ENCODE measurements around the gene FAM163B.

The FAM163B gene

GRCh38 chr9:133609311-133610098, at the start of gene FAM163B:
Gene FAM163B (minus strand): TSS chr9:133609389. CDS start chr9:133580223, 29,166 bp downstream.
- H3K4me1 ChIP-seq (ENCODE audit: insufficient read depth, poor library complexity, severe bottlenecking), result no peaks in the 10 kb centered on the region
- H3K27me3 ChIP-seq (ENCODE audit: insufficient read depth, poor library complexity, severe bottlenecking), result peaks cover 72% of the 10 kb centered on the region
- ATAC-seq (ENCODE audit: low read depth) (peak; percentile 40; the same call in 2 of the 3 replicates), DNase-seq (ENCODE audit: low spot score) (no peak)
- H3K9me3 ChIP-seq (ENCODE audit: severe bottlenecking), result no peaks in the 10 kb centered on the region
- no peaks in the 10 kb centered on the region for H3K36me3 ChIP-seq (ENCODE audit: low read depth)
- no peak within 1 kb of the TSS for H3K27ac ChIP-seq (ENCODE audit: poor library complexity, severe bottlenecking)
- H3K4me3 ChIP-seq (ENCODE audit: severe bottlenecking), result no peak within 1 kb of the TSS
- TF ChIP-seq, protein P1, sequence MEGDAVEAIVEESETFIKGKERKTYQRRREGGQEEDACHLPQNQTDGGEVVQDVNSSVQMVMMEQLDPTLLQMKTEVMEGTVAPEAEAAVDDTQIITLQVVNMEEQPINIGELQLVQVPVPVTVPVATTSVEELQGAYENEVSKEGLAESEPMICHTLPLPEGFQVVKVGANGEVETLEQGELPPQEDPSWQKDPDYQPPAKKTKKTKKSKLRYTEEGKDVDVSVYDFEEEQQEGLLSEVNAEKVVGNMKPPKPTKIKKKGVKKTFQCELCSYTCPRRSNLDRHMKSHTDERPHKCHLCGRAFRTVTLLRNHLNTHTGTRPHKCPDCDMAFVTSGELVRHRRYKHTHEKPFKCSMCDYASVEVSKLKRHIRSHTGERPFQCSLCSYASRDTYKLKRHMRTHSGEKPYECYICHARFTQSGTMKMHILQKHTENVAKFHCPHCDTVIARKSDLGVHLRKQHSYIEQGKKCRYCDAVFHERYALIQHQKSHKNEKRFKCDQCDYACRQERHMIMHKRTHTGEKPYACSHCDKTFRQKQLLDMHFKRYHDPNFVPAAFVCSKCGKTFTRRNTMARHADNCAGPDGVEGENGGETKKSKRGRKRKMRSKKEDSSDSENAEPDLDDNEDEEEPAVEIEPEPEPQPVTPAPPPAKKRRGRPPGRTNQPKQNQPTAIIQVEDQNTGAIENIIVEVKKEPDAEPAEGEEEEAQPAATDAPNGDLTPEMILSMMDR (IDR thresholded peaks at IDR 0.05; ENCODE audit: poor library complexity, severe bottlenecking), result no peak

GRCh38 chr9:133657120-133657661, 48.0 kb upstream of the FAM163B start:
- H3K9me3 ChIP-seq (ENCODE audit: severe bottlenecking), result no peaks in the 10 kb centered on the region
- TF ChIP-seq, protein P1 (IDR thresholded peaks at IDR 0.05; ENCODE audit: poor library complexity, severe bottlenecking), result no peak
- no peaks in the 10 kb centered on the region for H3K36me3 ChIP-seq (ENCODE audit: low read depth)
- H3K27me3 ChIP-seq (ENCODE audit: insufficient read depth, poor library complexity, severe bottlenecking), result peaks cover 69% of the 10 kb centered on the region
- ATAC-seq (ENCODE audit: low read depth), result no peak
- no peak overlapping the region for H3K27ac ChIP-seq (ENCODE audit: poor library complexity, severe bottlenecking)
- DNase-seq (ENCODE audit: low spot score), result no peak
- H3K4me1 ChIP-seq (ENCODE audit: insufficient read depth, poor library complexity, severe bottlenecking), result no peaks in the 10 kb centered on the region
- no peak overlapping the region for H3K4me3 ChIP-seq (ENCODE audit: severe bottlenecking)

- Histone ChIP-seq H3K4me1 (ENCODE audit: insufficient read depth, poor library complexity, severe bottlenecking) (no peaks in the 10 kb centered on the region), H3K4me3 (ENCODE audit: severe bottlenecking) (no peak overlapping the region), H3K27ac (ENCODE audit: poor library complexity, severe bottlenecking) (no peak overlapping the region), H3K36me3 (ENCODE audit: low read depth) (no peaks in the 10 kb centered on the region), H3K27me3 (ENCODE audit: insufficient read depth, poor library complexity, severe bottlenecking) (peaks cover 69% of the 10 kb centered on the region), H3K9me3 (ENCODE audit: severe bottlenecking) (no peaks in the 10 kb centered on the region)
- no peak for ATAC-seq (ENCODE audit: low read depth)
- TF ChIP-seq, protein P1 (IDR thresholded peaks at IDR 0.05; ENCODE audit: poor library complexity, severe bottlenecking), result no peak
- DNase-seq (ENCODE audit: low spot score), result no peak
Measured at GRCh38 chr9:133656211-133657119, 47.3 kb upstream of the FAM163B start.

DNA sequence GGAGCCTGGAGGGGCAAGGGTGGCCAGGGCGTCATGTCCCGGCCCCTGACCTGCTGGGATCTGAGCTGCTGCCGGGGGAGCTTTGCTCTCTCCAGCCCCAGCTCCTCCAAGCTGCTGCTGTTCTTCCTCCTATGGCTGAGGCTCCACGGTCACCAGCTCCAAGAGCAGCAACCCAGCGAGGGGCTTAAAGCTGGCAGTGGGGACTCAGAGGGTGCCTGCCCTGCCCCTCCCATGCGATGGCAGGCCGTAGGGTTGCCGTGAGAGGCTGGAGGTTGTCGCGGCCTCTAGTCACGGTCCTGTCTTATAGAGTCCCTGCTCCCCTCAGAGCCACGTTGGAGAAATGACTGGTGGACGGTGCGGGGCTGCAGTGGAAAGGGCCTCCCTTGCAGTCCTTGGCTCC, 46.5 kb upstream of the FAM163B start:
- Histone ChIP-seq H3K36me3 (ENCODE audit: low read depth) (no peaks in the 10 kb centered on the region), H3K4me1 (ENCODE audit: insufficient read depth, poor library complexity, severe bottlenecking) (no peaks in the 10 kb centered on the region), H3K27me3 (ENCODE audit: insufficient read depth, poor library complexity, severe bottlenecking) (peaks cover 68% of the 10 kb centered on the region), H3K27ac (ENCODE audit: poor library complexity, severe bottlenecking) (no peak overlapping the region), H3K4me3 (ENCODE audit: severe bottlenecking) (no peak overlapping the region), H3K9me3 (ENCODE audit: severe bottlenecking) (no peaks in the 10 kb centered on the region)
- no peak for ATAC-seq (ENCODE audit: low read depth)
- TF ChIP-seq, protein P1 (IDR thresholded peaks at IDR 0.05; ENCODE audit: poor library complexity, severe bottlenecking), result no peak
- DNase-seq (ENCODE audit: low spot score), result no peak

All from RWPE2 (cell line).